IPS-18c (cell line): ENCODE data around the gene IRF8.

Experiments
- H3K4me3 ChIP-seq: 2 replicates; pipeline ENCODE4 v1.7.0; 2013; ENCODE audit warnings: low read depth, mild to moderate bottlenecking, low read length, moderate library complexity; ENCODE audit not compliant: insufficient read depth
- H3K9me3 ChIP-seq: one replicate; pipeline ENCODE4 v1.6.1; 2013; ENCODE audit warnings: mild to moderate bottlenecking, low read length, moderate library complexity; ENCODE audit not compliant: control insufficient read depth, insufficient read depth

Gene IRF8

GRCh38 chr16:85882181-85882810 lies 16.7 kb upstream of the IRF8 start:
- H3K4me3 ChIP-seq: no peak overlapping the region
- H3K9me3 ChIP-seq: no peaks in the 10 kb centered on the region

GRCh38 chr16:85883813-85884212 lies 15.1 kb upstream of the IRF8 start:
- H3K4me3 ChIP-seq: no peak overlapping the region
- no peaks in the 10 kb centered on the region for H3K9me3 ChIP-seq

GRCh38 chr16:85884808-85885463 lies 14.0 kb upstream of the IRF8 start:
- H3K9me3 ChIP-seq: no peaks in the 10 kb centered on the region
- no peak overlapping the region for H3K4me3 ChIP-seq

GRCh38 chr16:85885537-85885936 lies 13.4 kb upstream of the IRF8 start:
- Histone ChIP-seq H3K9me3 (no peaks in the 10 kb centered on the region), H3K4me3 (no peak overlapping the region)

- H3K4me3 ChIP-seq: no peak overlapping the region
- no peaks in the 10 kb centered on the region for H3K9me3 ChIP-seq
These were observed 10.3 kb upstream of the IRF8 start for GRCh38 chr16:85888405-85889331.

GRCh38 chr16:85891033-85891775 lies 7.8 kb upstream of the IRF8 start:
- Histone ChIP-seq H3K4me3 (no peak overlapping the region), H3K9me3 (no peaks in the 10 kb centered on the region)

- Histone ChIP-seq H3K4me3 (no peak overlapping the region), H3K9me3 (no peaks in the 10 kb centered on the region)
These were observed 7.2 kb upstream of the IRF8 start for GRCh38 chr16:85891776-85892166.

GRCh38 chr16:85892760-85893159 lies 6.2 kb upstream of the IRF8 start:
- no peaks in the 10 kb centered on the region for H3K9me3 ChIP-seq
- H3K4me3 ChIP-seq: no peak overlapping the region

GRCh38 chr16:85894266-85894665 lies 4.7 kb upstream of the IRF8 start:
- no peaks in the 10 kb centered on the region for H3K9me3 ChIP-seq
- no peak overlapping the region for H3K4me3 ChIP-seq

- no peaks in the 10 kb centered on the region for H3K9me3 ChIP-seq
- H3K4me3 ChIP-seq: no peak overlapping the region
These were observed 1.6 kb upstream of the IRF8 start for GRCh38 chr16:85897382-85897781.

GRCh38 chr16:85899444-85899843 lies 482 bp downstream of the IRF8 start:
- Histone ChIP-seq H3K9me3 (no peaks in the 10 kb centered on the region), H3K4me3 (peak overlapping the region; percentile 73; the same call in 1 of the 2 replicates)

GRCh38 chr16:85900027-85900792 lies 1.2 kb downstream of the IRF8 start:
- Histone ChIP-seq H3K9me3 (no peaks in the 10 kb centered on the region), H3K4me3 (no peak overlapping the region)

GRCh38 chr16:85901110-85901509 lies 2.1 kb downstream of the IRF8 start:
- no peaks in the 10 kb centered on the region for H3K9me3 ChIP-seq
- no peak overlapping the region for H3K4me3 ChIP-seq

GRCh38 chr16:85901773-85902365 lies 2.9 kb downstream of the IRF8 start:
- no peak overlapping the region for H3K4me3 ChIP-seq
- H3K9me3 ChIP-seq: no peaks in the 10 kb centered on the region

- no peak overlapping the region for H3K4me3 ChIP-seq
These were observed 3.6 kb downstream of the IRF8 start for GRCh38 chr16:85902366-85903155.

GRCh38 chr16:85903559-85903958 lies 4.6 kb downstream of the IRF8 start:
- Histone ChIP-seq H3K9me3 (no peaks in the 10 kb centered on the region), H3K4me3 (no peak overlapping the region)

More at GRCh38 chr16:85902366-85903155, 3.6 kb downstream of the IRF8 start:
- H3K9me3 ChIP-seq: no peaks in the 10 kb centered on the region
